HFFc6 (cell line): ENCODE measurements around the gene CTNNA2. TPM values are rescaled to one million over a fixed set of nuclear protein-coding genes. Genes with fewer than 3 reads are reported as not detected.

ENCODE experiments used
- DNase-seq: peaks from one replicate; pipeline ENCODE4 v3.0.0-alpha.2; 2018
- H3K27ac Mint-ChIP-seq: 2 replicates; pipeline ENCODE4 v1.8.0; 2020; ENCODE audit warnings: mild to moderate bottlenecking, mixed read lengths
- H3K27me3 Mint-ChIP-seq: 2 replicates; pipeline ENCODE4 v1.8.0; 2021; ENCODE audit warnings: mild to moderate bottlenecking, moderate library complexity, mixed read lengths; ENCODE audit not compliant: insufficient read depth
- H3K36me3 Mint-ChIP-seq: 2 replicates; pipeline ENCODE4 v1.8.0; 2021; ENCODE audit warnings: low read depth, mixed read lengths
- H3K4me1 Mint-ChIP-seq: 2 replicates; pipeline ENCODE4 v1.8.0; 2020; ENCODE audit warnings: low read depth, mixed read lengths
- H3K4me3 Mint-ChIP-seq: 2 replicates; pipeline ENCODE4 v1.8.0; 2020; ENCODE audit warnings: mild to moderate bottlenecking, moderate library complexity, mixed read lengths
- H3K9me3 Mint-ChIP-seq: 2 replicates; pipeline ENCODE4 v1.8.0; 2020; ENCODE audit warnings: mild to moderate bottlenecking, mixed read lengths
- total RNA-seq, 6 experiments: library from RNA; stranded (reverse); fragmentation: NEBNext Ultra II Directional; extraction: Animal tissue kit (Norgen Biotek cat#: 25700); gene quantifications; 2 replicates in 1 of 6; 3 replicates in 5 of 6; pipeline ENCODE4 v1.2.3, GENCODE V29; 2021
- TF ChIP-seq, protein P1 (sequence below): fragments of 200-600 bp; sonication (generic); IDR thresholded peaks from 2 replicates; pipeline ENCODE4 v1.5.0; 2021; ENCODE audit warnings: antibody characterized with exemption, mild to moderate bottlenecking

Gene CTNNA2
- total RNA-seq, 6 experiments from 2014 or later = not detected

DNA sequence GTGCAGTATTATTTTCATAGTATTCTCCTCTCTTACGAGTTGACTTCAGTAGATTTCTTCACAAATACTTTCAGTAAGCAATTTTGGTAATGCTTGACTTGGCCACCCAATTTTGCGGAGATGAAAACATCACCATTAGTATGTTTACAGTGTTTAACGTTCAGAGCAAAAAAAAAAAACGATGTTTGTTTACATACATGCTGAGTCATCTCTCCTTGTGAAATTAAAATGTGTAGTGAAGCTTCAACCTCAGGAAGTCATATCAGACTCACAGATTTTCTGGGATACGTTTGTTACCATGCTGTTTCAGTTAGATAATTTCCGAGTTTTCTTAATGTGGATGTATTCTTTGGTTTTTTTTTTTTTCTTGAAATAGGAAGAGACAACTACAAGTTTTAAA lies 100.1 kb downstream of the CTNNA2 start:
- Mint-ChIP-seq H3K27ac (no peak overlapping the region), H3K27me3 (peaks cover 3% of the 10 kb centered on the region; the same call in 1 of the 2 replicates), H3K36me3 (no peaks in the 10 kb centered on the region), H3K4me1 (no peaks in the 10 kb centered on the region), H3K4me3 (no peak overlapping the region), H3K9me3 (no peaks in the 10 kb centered on the region; the same call in 1 of the 2 replicates)
- DNase-seq = no peak
- TF ChIP-seq, protein P1, sequence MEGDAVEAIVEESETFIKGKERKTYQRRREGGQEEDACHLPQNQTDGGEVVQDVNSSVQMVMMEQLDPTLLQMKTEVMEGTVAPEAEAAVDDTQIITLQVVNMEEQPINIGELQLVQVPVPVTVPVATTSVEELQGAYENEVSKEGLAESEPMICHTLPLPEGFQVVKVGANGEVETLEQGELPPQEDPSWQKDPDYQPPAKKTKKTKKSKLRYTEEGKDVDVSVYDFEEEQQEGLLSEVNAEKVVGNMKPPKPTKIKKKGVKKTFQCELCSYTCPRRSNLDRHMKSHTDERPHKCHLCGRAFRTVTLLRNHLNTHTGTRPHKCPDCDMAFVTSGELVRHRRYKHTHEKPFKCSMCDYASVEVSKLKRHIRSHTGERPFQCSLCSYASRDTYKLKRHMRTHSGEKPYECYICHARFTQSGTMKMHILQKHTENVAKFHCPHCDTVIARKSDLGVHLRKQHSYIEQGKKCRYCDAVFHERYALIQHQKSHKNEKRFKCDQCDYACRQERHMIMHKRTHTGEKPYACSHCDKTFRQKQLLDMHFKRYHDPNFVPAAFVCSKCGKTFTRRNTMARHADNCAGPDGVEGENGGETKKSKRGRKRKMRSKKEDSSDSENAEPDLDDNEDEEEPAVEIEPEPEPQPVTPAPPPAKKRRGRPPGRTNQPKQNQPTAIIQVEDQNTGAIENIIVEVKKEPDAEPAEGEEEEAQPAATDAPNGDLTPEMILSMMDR = no peak

DNA sequence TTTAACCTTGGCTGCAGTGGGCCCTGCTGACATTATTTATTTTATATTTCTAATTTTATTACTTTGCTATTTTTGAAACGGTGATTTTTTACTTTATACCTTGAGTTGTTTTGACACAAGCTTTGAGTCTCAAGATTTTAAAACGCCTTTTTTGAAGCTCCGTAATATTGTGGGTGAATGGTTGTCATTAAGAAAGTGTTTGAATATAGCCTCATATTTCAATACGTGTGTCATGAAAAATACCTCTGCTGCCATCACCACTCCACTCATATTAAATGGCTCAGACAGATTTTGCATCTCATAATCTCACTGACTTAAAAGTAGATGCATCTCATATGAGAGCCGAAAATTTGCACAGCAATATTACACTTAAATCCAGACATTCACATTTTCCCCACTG lies 106.6 kb downstream of the CTNNA2 start:
- Mint-ChIP-seq H3K4me3 (no peak overlapping the region), H3K27ac (no peak overlapping the region), H3K4me1 (no peaks in the 10 kb centered on the region), H3K27me3 (peaks cover 5% of the 10 kb centered on the region), H3K9me3 (no peaks in the 10 kb centered on the region; the same call in 1 of the 2 replicates), H3K36me3 (no peaks in the 10 kb centered on the region)
- TF ChIP-seq, protein P1 = no peak
- no peak for DNase-seq

DNA sequence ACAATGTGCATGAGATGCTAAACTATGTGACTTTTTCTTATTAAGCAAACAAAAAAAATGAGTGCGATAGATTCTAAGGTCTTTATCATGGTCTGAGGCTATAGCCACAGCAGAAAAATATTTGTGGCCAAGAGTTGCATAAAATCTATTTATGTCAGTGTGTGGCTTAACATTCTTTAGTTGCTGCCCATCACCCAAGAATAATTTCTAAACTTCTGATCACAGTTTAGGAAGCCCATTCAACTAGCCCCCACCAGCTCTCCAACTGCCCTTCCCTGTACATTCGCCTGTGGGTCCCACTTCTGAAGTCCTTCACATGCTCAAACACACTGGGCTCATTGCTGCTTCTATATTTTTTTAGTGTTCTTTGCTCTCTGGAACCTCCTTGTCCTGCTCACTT lies 107.1 kb downstream of the CTNNA2 start:
- Mint-ChIP-seq H3K9me3 (no peaks in the 10 kb centered on the region; the same call in 1 of the 2 replicates), H3K27ac (no peak overlapping the region), H3K4me3 (no peak overlapping the region), H3K27me3 (peaks cover 5% of the 10 kb centered on the region), H3K36me3 (no peaks in the 10 kb centered on the region), H3K4me1 (no peaks in the 10 kb centered on the region)
- TF ChIP-seq, protein P1 = no peak
- DNase-seq = no peak

DNA sequence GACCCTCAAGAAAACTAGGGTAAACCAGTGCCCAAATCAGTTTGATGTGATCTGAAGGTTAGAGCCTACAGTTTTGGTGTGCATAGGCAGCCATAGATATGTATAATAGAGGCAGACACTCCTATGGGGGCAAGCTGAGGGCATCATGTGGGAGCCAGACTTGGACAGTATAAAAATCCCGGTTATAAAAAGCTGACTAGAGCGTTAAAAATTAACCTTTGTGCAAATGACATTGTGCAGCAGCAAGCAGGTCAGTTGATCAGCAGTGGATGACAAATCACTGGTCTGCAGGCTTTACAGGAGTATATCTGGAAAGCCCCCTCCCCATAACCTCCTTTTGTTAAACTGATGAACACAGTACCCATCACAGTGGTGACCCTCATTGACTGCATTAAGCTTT lies 107.8 kb downstream of the CTNNA2 start:
- no peak for DNase-seq
- Mint-ChIP-seq H3K27ac (no peak overlapping the region), H3K27me3 (peaks cover 5% of the 10 kb centered on the region), H3K36me3 (no peaks in the 10 kb centered on the region), H3K9me3 (no peaks in the 10 kb centered on the region; the same call in 1 of the 2 replicates), H3K4me3 (no peak overlapping the region), H3K4me1 (no peaks in the 10 kb centered on the region)
- TF ChIP-seq, protein P1 = no peak

DNA sequence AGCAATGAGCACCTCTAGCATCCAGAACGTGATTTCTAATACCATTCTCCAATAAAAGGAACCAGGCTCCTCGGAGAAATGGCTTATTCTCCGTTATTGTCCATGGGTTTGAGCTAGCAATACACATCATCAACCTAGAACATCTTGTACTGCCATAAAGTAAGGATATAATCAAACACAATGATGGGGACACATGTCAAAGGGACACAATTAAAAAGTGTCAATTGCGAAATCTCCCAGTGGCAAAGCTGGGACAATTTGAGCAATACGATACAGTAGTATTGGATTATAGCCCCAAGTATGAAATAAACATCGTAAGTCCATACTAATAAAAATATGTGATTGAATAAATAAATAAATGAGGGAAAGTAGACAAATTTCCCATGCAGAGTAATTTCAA lies 108.4 kb downstream of the CTNNA2 start:
- Mint-ChIP-seq H3K27me3 (peaks cover 5% of the 10 kb centered on the region), H3K4me3 (no peak overlapping the region), H3K4me1 (no peaks in the 10 kb centered on the region), H3K27ac (no peak overlapping the region), H3K36me3 (no peaks in the 10 kb centered on the region), H3K9me3 (no peaks in the 10 kb centered on the region; the same call in 1 of the 2 replicates)
- DNase-seq = no peak
- TF ChIP-seq, protein P1 = no peak

DNA sequence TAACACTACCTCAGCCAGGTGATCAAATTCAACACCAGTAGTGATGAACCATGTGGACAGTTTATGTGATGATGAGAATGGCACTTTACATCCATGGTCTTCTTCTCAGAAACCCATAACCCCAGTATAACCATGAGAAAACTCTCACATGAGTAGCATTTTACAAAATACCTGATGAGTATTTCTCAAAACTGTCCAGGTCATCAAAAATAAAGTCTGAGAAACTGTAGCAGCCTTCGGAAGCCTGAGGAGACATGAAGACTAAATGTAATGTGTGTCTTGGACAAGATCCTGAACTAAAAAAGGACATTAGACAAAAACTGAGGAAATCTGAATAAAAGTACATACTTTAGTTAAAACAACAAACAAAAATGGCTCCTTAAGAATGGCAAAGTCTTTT lies 108.9 kb downstream of the CTNNA2 start:
- Mint-ChIP-seq H3K9me3 (no peaks in the 10 kb centered on the region; the same call in 1 of the 2 replicates), H3K4me3 (no peak overlapping the region), H3K4me1 (no peaks in the 10 kb centered on the region), H3K27me3 (peaks cover 2% of the 10 kb centered on the region; the same call in 1 of the 2 replicates), H3K36me3 (no peaks in the 10 kb centered on the region), H3K27ac (no peak overlapping the region)
- DNase-seq = no peak
- TF ChIP-seq, protein P1 = no peak
